GM21786 (cell line): ENCODE data around the gene OLIG1.

ENCODE experiments used
- ATAC-seq: cut with Tn5 transposase; IDR thresholded peaks from one replicate; pipeline ENCODE4 v1.9.1; 2021; ENCODE audit not compliant: unreplicated experiment

The OLIG1 gene

GRCh38 chr21:33096426-33096825 lies 26.5 kb downstream of the OLIG1 start:
- ATAC-seq: no peak

GRCh38 chr21:33099131-33099530 lies 29.2 kb downstream of the OLIG1 start:
- no peak for ATAC-seq

GRCh38 chr21:33101300-33101911 lies 31.5 kb downstream of the OLIG1 start:
- no peak for ATAC-seq

- no peak for ATAC-seq
These were observed 35.1 kb downstream of the OLIG1 start for GRCh38 chr21:33105088-33105487.

- ATAC-seq: no peak
These were observed 38.3 kb downstream of the OLIG1 start for GRCh38 chr21:33108228-33108627.

- ATAC-seq: no peak
These were observed 39.8 kb downstream of the OLIG1 start for GRCh38 chr21:33109574-33110339.

GRCh38 chr21:33110340-33110715 lies 40.4 kb downstream of the OLIG1 start:
- no peak for ATAC-seq

GRCh38 chr21:33111577-33111976 lies 41.6 kb downstream of the OLIG1 start:
- no peak for ATAC-seq

- ATAC-seq: no peak
These were observed 42.2 kb downstream of the OLIG1 start for GRCh38 chr21:33112151-33112550.

- ATAC-seq: no peak
These were observed 42.7 kb downstream of the OLIG1 start for GRCh38 chr21:33112681-33113080.

- no peak for ATAC-seq
These were observed 43.2 kb downstream of the OLIG1 start for GRCh38 chr21:33113131-33113530.

GRCh38 chr21:33114276-33114675 lies 44.3 kb downstream of the OLIG1 start:
- no peak for ATAC-seq

GRCh38 chr21:33115631-33116510 lies 45.9 kb downstream of the OLIG1 start:
- ATAC-seq: no peak

- no peak for ATAC-seq
These were observed 46.7 kb downstream of the OLIG1 start for GRCh38 chr21:33116676-33117075.

GRCh38 chr21:33117101-33117888 lies 47.4 kb downstream of the OLIG1 start:
- ATAC-seq: no peak
